ENCODE results near the gene HPCAL4. TPM values are rescaled to one million over a fixed set of nuclear protein-coding genes. Genes with fewer than 3 reads are reported as not detected.

HPCAL4 gene
- total RNA-seq, 1 donor from 2014 or later: 0.84 TPM

- DNase-seq (ENCODE audit: low read depth): no peak
- no peak for TF ChIP-seq CTCF (IDR thresholded peaks at IDR 0.05; ENCODE audit: insufficient read depth, low read length, poor library complexity, severe bottlenecking)
- Histone ChIP-seq H3K27me3 (ENCODE audit: control insufficient read depth, insufficient read depth, low read length) (peaks cover 44% of the 10 kb centered on the region), H3K4me3 (ENCODE audit: low read depth, low read length) (no peak overlapping the region), H3K36me3 (ENCODE audit: control insufficient read depth, insufficient read depth, low read length) (no peaks in the 10 kb centered on the region)
Observed at GRCh38 chr1:39681294-39681693, 9.9 kb downstream of the HPCAL4 start.

GRCh38 chr1:39680751-39681150 is 10.5 kb downstream of the HPCAL4 start:
- no peaks in the 10 kb centered on the region for H3K36me3 ChIP-seq (ENCODE audit: control insufficient read depth, insufficient read depth, low read length)
- no peak for TF ChIP-seq CTCF (IDR thresholded peaks at IDR 0.05; ENCODE audit: insufficient read depth, low read length, poor library complexity, severe bottlenecking)
- DNase-seq (ENCODE audit: low read depth): no peak
- H3K27me3 ChIP-seq (ENCODE audit: control insufficient read depth, insufficient read depth, low read length): peaks cover 43% of the 10 kb centered on the region
- H3K4me3 ChIP-seq (ENCODE audit: low read depth, low read length): no peak overlapping the region

GRCh38 chr1:39679821-39680220 is 11.4 kb downstream of the HPCAL4 start:
- no peak overlapping the region for H3K4me3 ChIP-seq (ENCODE audit: low read depth, low read length)
- no peak for DNase-seq (ENCODE audit: low read depth)
- H3K36me3 ChIP-seq (ENCODE audit: control insufficient read depth, insufficient read depth, low read length): no peaks in the 10 kb centered on the region
- H3K27me3 ChIP-seq (ENCODE audit: control insufficient read depth, insufficient read depth, low read length): peaks cover 42% of the 10 kb centered on the region
- TF ChIP-seq CTCF (IDR thresholded peaks at IDR 0.05; ENCODE audit: insufficient read depth, low read length, poor library complexity, severe bottlenecking): no peak

- DNase-seq (ENCODE audit: low read depth): no peak
- no peak for TF ChIP-seq CTCF (IDR thresholded peaks at IDR 0.05; ENCODE audit: insufficient read depth, low read length, poor library complexity, severe bottlenecking)
- H3K36me3 ChIP-seq (ENCODE audit: control insufficient read depth, insufficient read depth, low read length): no peaks in the 10 kb centered on the region
- H3K4me3 ChIP-seq (ENCODE audit: low read depth, low read length): no peak overlapping the region
- H3K27me3 ChIP-seq (ENCODE audit: control insufficient read depth, insufficient read depth, low read length): peaks cover 38% of the 10 kb centered on the region
Observed at GRCh38 chr1:39678889-39679288, 12.3 kb downstream of the HPCAL4 start.

GRCh38 chr1:39677645-39678044 is 13.6 kb downstream of the HPCAL4 start:
- no peak overlapping the region for H3K4me3 ChIP-seq (ENCODE audit: low read depth, low read length)
- H3K36me3 ChIP-seq (ENCODE audit: control insufficient read depth, insufficient read depth, low read length): no peaks in the 10 kb centered on the region
- no peak for DNase-seq (ENCODE audit: low read depth)
- peaks cover 35% of the 10 kb centered on the region for H3K27me3 ChIP-seq (ENCODE audit: control insufficient read depth, insufficient read depth, low read length)
- TF ChIP-seq CTCF (IDR thresholded peaks at IDR 0.05; ENCODE audit: insufficient read depth, low read length, poor library complexity, severe bottlenecking): no peak

- TF ChIP-seq CTCF (IDR thresholded peaks at IDR 0.05; ENCODE audit: insufficient read depth, low read length, poor library complexity, severe bottlenecking): no peak
- Histone ChIP-seq H3K27me3 (ENCODE audit: control insufficient read depth, insufficient read depth, low read length) (peaks cover 35% of the 10 kb centered on the region), H3K36me3 (ENCODE audit: control insufficient read depth, insufficient read depth, low read length) (no peaks in the 10 kb centered on the region), H3K4me3 (ENCODE audit: low read depth, low read length) (no peak overlapping the region)
- no peak for DNase-seq (ENCODE audit: low read depth)
Observed at GRCh38 chr1:39676948-39677548, 14.2 kb downstream of the HPCAL4 start.
